AG04450 (cell line): ENCODE measurements around the gene SLC46A2. TPM values are rescaled to one million over a fixed set of nuclear protein-coding genes. Genes with fewer than 3 reads are reported as not detected.

Experiments used
- CTCF ChIA-PET: fragments of 300-600, 350-600 bp; formaldehyde crosslinking; extraction: SDS; loops from one replicate; lab custom pipeline; 2022; ENCODE audit warnings: antibody characterized with exemption, inconsistent platforms; lab: Charles Lee
- POLR2A ChIA-PET: fragments of 350-600 bp; formaldehyde crosslinking; extraction: SDS; loops from one replicate; lab custom pipeline; 2021; ENCODE audit warnings: antibody characterized with exemption, inconsistent platforms; lab: Yijun Ruan, JAX
- DNase-seq: peaks from one replicate; pipeline ENCODE4 v3.0.0-alpha.2; 2011; ENCODE audit warnings: low read depth, low spot score
- H3K27ac ChIP-seq: one replicate; pipeline ENCODE4 v1.5.1; 2012; ENCODE audit warnings: low read depth, low read length, control low read depth
- H3K27me3 ChIP-seq: one replicate; pipeline ENCODE4 v1.6.0; 2012; ENCODE audit warnings: low read length; ENCODE audit not compliant: control insufficient read depth, insufficient read depth
- H3K4me3 ChIP-seq: 2 replicates; pipeline ENCODE4 v1.5.1; 2011; ENCODE audit warnings: mild to moderate bottlenecking, low read depth, low read length, control low read depth
- H3K9me3 ChIP-seq: 2 replicates; pipeline ENCODE4 v1.5.1; 2012; ENCODE audit warnings: low read length; ENCODE audit not compliant: control insufficient read depth, insufficient read depth
- polyA plus RNA-seq: library from polyadenylated mRNA; depleted of rRNA; stranded (reverse); fragments of >200 nt; gene quantifications from 2 replicates; pipeline ENCODE4 v1.2.3, GENCODE V29; 2011
- TF ChIP-seq, protein P1 (sequence below): IDR thresholded peaks from 2 replicates; pipeline ENCODE4 v1.5.1; 2011; ENCODE audit warnings: low read depth, low read length, control low read depth, inconsistent platforms

SLC46A2 gene
- polyA plus RNA-seq, 1 experiment: not detected

DNA sequence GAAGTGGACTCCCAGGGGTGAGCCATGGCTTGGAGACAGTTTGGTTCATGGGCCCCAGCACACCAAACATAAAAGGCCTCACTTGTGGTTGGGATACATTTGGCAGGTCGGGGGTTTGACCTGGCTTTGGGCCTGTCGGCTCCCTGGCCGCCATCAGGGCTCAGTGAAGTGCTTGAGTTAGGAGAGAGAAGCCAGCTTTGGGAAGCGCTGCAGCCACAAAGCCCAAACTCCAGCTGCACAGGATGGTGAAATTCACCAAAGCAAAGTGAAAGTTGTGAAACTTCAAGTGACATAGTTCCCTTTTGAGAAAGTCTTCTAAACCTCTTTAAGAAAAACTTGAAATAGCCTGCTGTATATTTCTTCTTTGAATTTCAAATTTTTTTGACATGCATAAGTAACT, 27.5 kb downstream of the SLC46A2 start:
- TF ChIP-seq, protein P1, sequence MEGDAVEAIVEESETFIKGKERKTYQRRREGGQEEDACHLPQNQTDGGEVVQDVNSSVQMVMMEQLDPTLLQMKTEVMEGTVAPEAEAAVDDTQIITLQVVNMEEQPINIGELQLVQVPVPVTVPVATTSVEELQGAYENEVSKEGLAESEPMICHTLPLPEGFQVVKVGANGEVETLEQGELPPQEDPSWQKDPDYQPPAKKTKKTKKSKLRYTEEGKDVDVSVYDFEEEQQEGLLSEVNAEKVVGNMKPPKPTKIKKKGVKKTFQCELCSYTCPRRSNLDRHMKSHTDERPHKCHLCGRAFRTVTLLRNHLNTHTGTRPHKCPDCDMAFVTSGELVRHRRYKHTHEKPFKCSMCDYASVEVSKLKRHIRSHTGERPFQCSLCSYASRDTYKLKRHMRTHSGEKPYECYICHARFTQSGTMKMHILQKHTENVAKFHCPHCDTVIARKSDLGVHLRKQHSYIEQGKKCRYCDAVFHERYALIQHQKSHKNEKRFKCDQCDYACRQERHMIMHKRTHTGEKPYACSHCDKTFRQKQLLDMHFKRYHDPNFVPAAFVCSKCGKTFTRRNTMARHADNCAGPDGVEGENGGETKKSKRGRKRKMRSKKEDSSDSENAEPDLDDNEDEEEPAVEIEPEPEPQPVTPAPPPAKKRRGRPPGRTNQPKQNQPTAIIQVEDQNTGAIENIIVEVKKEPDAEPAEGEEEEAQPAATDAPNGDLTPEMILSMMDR: no peak
- no peak for DNase-seq
- CTCF ChIA-PET: interaction anchor here (2.1 kb wide), 1 partner anchor 40 kb away, joined by 8 read pairs; no protein-coding TSS in a partner anchor
- Histone ChIP-seq H3K27me3 (no peaks in the 10 kb centered on the region), H3K9me3 (peaks cover 8% of the 10 kb centered on the region), H3K27ac (peak overlapping the region; percentile 49), H3K4me3 (no peak overlapping the region)
- POLR2A ChIA-PET: no interaction called here

DNA sequence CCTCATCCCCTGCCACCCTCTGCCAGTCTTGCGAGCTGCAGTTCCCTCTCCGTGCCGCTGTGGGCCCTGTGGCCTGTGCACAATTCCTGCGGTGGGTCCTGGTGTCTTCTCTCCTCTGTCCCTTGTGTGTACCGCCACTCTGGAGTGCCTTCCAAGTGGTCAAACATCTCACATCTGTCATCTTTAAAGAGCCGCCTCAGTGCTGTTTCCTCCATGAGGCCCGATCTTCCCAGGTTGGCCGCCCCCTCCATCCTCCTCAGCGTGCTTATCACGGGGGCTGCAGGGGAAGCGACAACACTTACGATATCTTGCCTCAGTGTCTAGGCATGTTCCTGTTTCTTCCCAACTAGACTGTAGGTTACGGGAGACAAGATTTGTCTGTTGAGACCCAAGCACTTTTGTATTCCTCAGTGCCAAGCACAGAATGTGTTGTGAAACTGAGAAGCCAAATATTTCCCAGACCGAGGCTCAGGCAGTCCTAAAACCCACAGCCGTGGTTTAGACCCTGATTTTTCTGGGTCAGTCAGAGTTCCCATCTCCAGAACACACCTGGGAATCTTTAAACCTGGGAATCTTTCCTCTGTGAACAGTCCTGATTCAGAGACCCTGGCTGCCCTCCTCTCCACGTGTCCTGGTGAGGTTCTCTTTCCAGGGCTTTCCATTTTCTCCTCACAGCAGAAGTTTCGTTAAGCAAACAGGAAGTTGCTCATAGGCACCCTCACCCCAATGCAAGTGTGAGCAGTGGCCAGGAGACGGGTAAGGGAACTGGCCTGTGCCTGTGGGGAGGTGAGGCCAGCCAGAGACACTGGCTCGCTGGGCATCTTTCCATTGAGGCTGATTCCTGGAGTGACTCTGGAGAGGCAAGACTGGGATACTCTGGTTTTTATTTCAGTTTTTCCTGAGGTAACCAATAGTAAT, 28.8 kb downstream of the SLC46A2 start:
- Histone ChIP-seq H3K9me3 (peaks cover 5% of the 10 kb centered on the region), H3K27ac (no peak overlapping the region), H3K4me3 (no peak overlapping the region), H3K27me3 (no peaks in the 10 kb centered on the region)
- DNase-seq: no peak
- TF ChIP-seq, protein P1: no peak
- CTCF ChIA-PET: no interaction called here
- POLR2A ChIA-PET: no interaction called here

DNA sequence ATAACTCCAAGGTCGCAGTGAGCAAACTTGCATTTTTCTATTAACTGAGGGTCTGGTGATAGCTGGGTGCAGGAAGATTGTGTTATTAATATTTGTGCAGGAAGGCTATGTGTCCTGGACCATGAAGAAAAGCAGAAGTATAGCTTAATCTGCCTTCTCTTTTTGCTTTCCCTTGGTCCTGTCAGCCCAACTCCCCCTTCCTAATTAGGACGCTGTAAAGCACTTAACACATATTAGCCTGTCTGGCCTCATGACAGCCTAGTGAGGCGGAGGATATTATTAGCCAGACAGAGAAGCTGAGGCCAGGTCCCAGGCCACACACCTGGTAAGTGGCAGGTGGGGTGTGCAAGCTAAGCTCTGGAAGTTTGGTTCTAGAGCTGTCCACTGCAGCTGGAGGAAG, 29.5 kb downstream of the SLC46A2 start:
- H3K27ac ChIP-seq: no peak overlapping the region
- no peak overlapping the region for H3K4me3 ChIP-seq
- TF ChIP-seq, protein P1: no peak
- no peak for DNase-seq
- POLR2A ChIA-PET: no interaction called here
- no peaks in the 10 kb centered on the region for H3K27me3 ChIP-seq
- CTCF ChIA-PET: no interaction called here
- H3K9me3 ChIP-seq: no peaks in the 10 kb centered on the region

DNA sequence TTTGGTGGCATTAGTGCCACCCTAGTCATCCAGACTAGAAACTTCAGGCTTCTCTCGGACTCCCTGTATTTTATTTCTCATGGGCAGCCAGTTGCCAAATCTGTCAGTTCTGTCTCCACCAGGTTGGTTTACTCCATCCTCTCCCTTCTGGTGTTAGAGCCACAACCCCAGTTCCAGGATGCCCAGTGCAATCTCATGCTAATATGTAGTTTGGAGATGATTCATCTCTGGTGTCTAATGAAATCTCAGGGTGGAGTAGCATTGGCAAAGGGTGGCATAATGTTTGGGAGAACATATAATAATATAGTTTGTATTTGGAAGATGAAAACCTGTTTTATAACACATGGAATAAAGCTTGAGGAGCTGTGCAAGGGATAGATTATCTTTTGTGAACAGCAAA, 30.2 kb downstream of the SLC46A2 start:
- H3K27ac ChIP-seq: no peak overlapping the region
- ChIA-PET CTCF (no interaction called here), POLR2A (no interaction called here)
- no peak overlapping the region for H3K4me3 ChIP-seq
- TF ChIP-seq, protein P1: no peak
- DNase-seq: no peak
- no peaks in the 10 kb centered on the region for H3K9me3 ChIP-seq
- H3K27me3 ChIP-seq: no peaks in the 10 kb centered on the region

DNA sequence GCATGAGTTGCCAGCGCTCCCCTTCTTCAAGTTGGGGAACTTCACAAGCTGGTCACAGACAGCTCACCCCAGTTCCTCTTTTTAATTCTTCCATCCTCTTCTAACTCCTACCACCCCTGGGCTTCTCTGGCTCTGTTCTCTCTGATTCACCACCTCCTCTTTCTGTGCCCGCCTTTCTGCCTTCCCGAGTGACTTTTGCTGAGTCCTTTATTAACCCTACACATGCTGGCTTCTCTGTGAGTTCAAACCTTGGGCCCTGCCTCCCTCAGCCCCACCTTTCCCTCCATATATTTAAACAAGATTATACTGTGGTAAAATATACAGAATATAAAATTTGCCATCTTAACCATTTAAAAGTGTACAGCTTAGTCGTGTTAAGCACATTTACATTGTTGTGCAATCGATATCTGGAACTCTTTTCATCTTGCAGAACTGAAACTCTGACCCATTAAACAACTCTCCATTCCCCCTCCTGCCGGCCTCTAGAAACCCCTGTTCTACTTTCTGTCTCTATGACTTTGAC, 32.0 kb downstream of the SLC46A2 start:
- ChIA-PET POLR2A (interaction anchor here (1.1 kb wide), 1 partner anchor 20 kb away, joined by 3 read pairs; no protein-coding TSS in a partner anchor), CTCF (interaction anchor here (1.7 kb wide), 1 partner anchor 44 kb away, joined by 3 read pairs; no protein-coding TSS in a partner anchor)
- Histone ChIP-seq H3K4me3 (no peak overlapping the region), H3K27me3 (no peaks in the 10 kb centered on the region), H3K27ac (no peak overlapping the region), H3K9me3 (no peaks in the 10 kb centered on the region)
- DNase-seq: no peak
- TF ChIP-seq, protein P1: no peak
